K562 (cell line): ENCODE results near the gene CALHM4. TPM values are rescaled to one million over a fixed set of nuclear protein-coding genes. Genes with fewer than 3 reads are reported as not detected.

ENCODE experiments used
- ATAC-seq: fragments of 200-7000 bp; cut with Tn5 transposase; 3 replicates; pipeline ENCODE4 v1.9.1; 2020; ENCODE audit warnings: moderate library complexity
- BruUV-seq: library from RNA; stranded (reverse); fragments of 400-500 nt; replicated peaks from 2 replicates; lab custom pipeline; 2021; lab: Mats Ljungman, UMichigan
- CTCF ChIA-PET: fragments of 300-600 bp; formaldehyde crosslinking; extraction: SDS; loops from one replicate; lab custom pipeline; 2021; ENCODE audit warnings: low intra/inter-chr PET ratio; lab: Yijun Ruan, JAX
- POLR2A ChIA-PET: fragments of 300-600, 350-650 bp; sonication (Branson Sonifier 250); formaldehyde crosslinking; extraction: SDS; loops from one replicate; lab custom pipeline; 2021; ENCODE audit warnings: antibody characterized with exemption, inconsistent platforms; lab: Yijun Ruan, JAX
- DNase-seq, 4 experiments: peaks; one replicate each; pipeline versions ENCODE4 v3.0.0 to v3.0.0-alpha.2; 2011 to 2018; ENCODE audit warnings: low spot score in 3 of 4, mixed read lengths in 3 of 4; ENCODE audit errors: extremely low read depth in 1 of 4
- FAIRE-seq: peaks from 2 replicates; lab custom pipeline; 2011; peaks lifted over from hg19 to GRCh38; lab: Jason Lieb, UNC
- H2AFZ ChIP-seq: 2 replicates; pipeline ENCODE4 v1.6.0; 2011; ENCODE audit warnings: low read depth, low read length, control low read depth, inconsistent platforms
- H3K27ac ChIP-seq: fragments of 200-600 bp; 3 replicates; pipeline ENCODE4 v1.8.0; 2011; ENCODE audit warnings: low read depth, mild to moderate bottlenecking, control low read depth, inconsistent platforms, low read length, moderate library complexity, mixed read lengths; ENCODE audit errors: extremely low read depth
- H3K27me3 ChIP-seq, 2 experiments: fragments of 300-600 bp in 1 of 2; 2 replicates in 1 of 2; 3 replicates in 1 of 2; pipeline versions ENCODE4 v1.6.0 to v1.8.0; 2011; ENCODE audit warnings: inconsistent platforms in 2 of 2, low read length in 2 of 2, mild to moderate bottlenecking in 1 of 2, mixed read lengths in 1 of 2, moderate library complexity in 1 of 2; ENCODE audit not compliant: control insufficient read depth in 2 of 2, insufficient read depth in 2 of 2
- H3K36me3 ChIP-seq: fragments of 300-600 bp; 3 replicates; pipeline ENCODE4 v1.8.0; 2011; ENCODE audit warnings: mild to moderate bottlenecking, low read length, inconsistent platforms; ENCODE audit not compliant: control insufficient read depth, insufficient read depth
- H3K4me1 ChIP-seq, 2 experiments: fragments of 200-600 bp in 1 of 2; replicated peaks in 1 of 2; 2 replicates in 1 of 2; 3 replicates in 1 of 2; pipeline versions ENCODE4 v1.5.1 to v1.8.0; 2011; ENCODE audit warnings: inconsistent platforms in 2 of 2, low read length in 2 of 2, mild to moderate bottlenecking in 1 of 2, mixed read lengths in 1 of 2, moderate library complexity in 1 of 2; ENCODE audit not compliant: control insufficient read depth in 2 of 2, insufficient read depth in 2 of 2
- H3K4me2 ChIP-seq: 2 replicates; pipeline ENCODE4 v1.6.1; 2011; ENCODE audit warnings: low read length, control low read depth, inconsistent platforms, mixed read lengths; ENCODE audit not compliant: insufficient read depth
- H3K4me3 ChIP-seq: fragments of 200-600 bp; sonication (generic), shearing (Covaris generic); 2 replicates; pipeline ENCODE4 v1.5.1; 2016; ENCODE audit warnings: control low read depth, inconsistent platforms
- H3K79me2 ChIP-seq: fragments of 200-600 bp; 3 replicates; pipeline ENCODE4 v1.8.0; 2011; ENCODE audit warnings: low read length, inconsistent platforms; ENCODE audit not compliant: control insufficient read depth, insufficient read depth
- H3K9ac ChIP-seq, 2 experiments: 2 replicates each; pipeline versions ENCODE4 v1.6.0 to v1.6.1; 2011; ENCODE audit warnings: low read depth in 2 of 2, low read length in 2 of 2, control low read depth in 1 of 2, inconsistent platforms in 1 of 2, mild to moderate bottlenecking in 1 of 2, mixed read lengths in 1 of 2; ENCODE audit not compliant: insufficient read depth in 1 of 2
- H3K9me1 ChIP-seq: one replicate; pipeline ENCODE4 v1.6.0; 2011; ENCODE audit warnings: inconsistent platforms, mild to moderate bottlenecking, low read length, moderate library complexity; ENCODE audit not compliant: control insufficient read depth, insufficient read depth
- H3K9me3 ChIP-seq: replicated peaks from 2 replicates; pipeline ENCODE4 v1.5.1; 2011; ENCODE audit warnings: low read depth, low read length, inconsistent platforms; ENCODE audit not compliant: control insufficient read depth, insufficient read depth
- H4K20me1 ChIP-seq: replicated peaks from 2 replicates; pipeline ENCODE4 v1.6.1; 2011; ENCODE audit warnings: low read length, inconsistent platforms, mixed read lengths; ENCODE audit not compliant: control insufficient read depth, insufficient read depth
- CBFA2T3 ChIP-seq: fragments of 450-650 bp; IDR thresholded peaks from 2 replicates; pipeline ENCODE4 v1.6.1; 2017
- CTBP1 ChIP-seq: fragments of 450-650 bp; IDR thresholded peaks from 2 replicates; pipeline ENCODE4 v1.6.1; 2016; ENCODE audit warnings: borderline replicate concordance
- MEIS2 ChIP-seq: fragments of 450-650 bp; IDR thresholded peaks from 2 replicates; pipeline ENCODE4 v1.6.1; 2014; ENCODE audit warnings: mild to moderate bottlenecking; ENCODE audit not compliant: partially characterized antibody
- NFIC ChIP-seq: fragments of 450-650 bp; IDR thresholded peaks from 2 replicates; pipeline ENCODE4 v1.6.1; 2017; ENCODE audit warnings: mild to moderate bottlenecking, inconsistent platforms
- PHF8 ChIP-seq: fragments of 200-600 bp; sonication (generic); IDR thresholded peaks from 2 replicates; pipeline ENCODE4 v1.6.1; 2012; ENCODE audit warnings: mixed run types, mild to moderate bottlenecking, inconsistent platforms, low read length, moderate library complexity, borderline replicate concordance
- TAF15 ChIP-seq: fragments of 200-400 bp; formaldehyde crosslinking; IDR thresholded peaks from 2 replicates; pipeline ENCODE4 v1.6.1; 2017; ENCODE audit warnings: mild to moderate bottlenecking, low read depth, low read length, moderate library complexity
- TEAD1 ChIP-seq, 2 experiments: fragments of 450-650 bp in 1 of 2; sonication (generic) in 1 of 2; formaldehyde crosslinking; IDR thresholded peaks; 2 replicates each; pipeline versions ENCODE4 v1.4.0 to v1.8.0; 2020 to 2022; ENCODE audit warnings: mild to moderate bottlenecking in 2 of 2, missing genetic modification reagents in 1 of 2
- TEAD4 ChIP-seq, 2 experiments: sonication (generic) in 1 of 2; formaldehyde crosslinking in 1 of 2; IDR thresholded peaks; 2 replicates each; pipeline versions ENCODE4 v1.6.1 to v1.8.0; 2012 to 2022; ENCODE audit warnings: borderline replicate concordance in 1 of 2, inconsistent platforms in 1 of 2, low read length in 1 of 2, mild to moderate bottlenecking in 1 of 2, missing genetic modification reagents in 1 of 2
- ZNF274 ChIP-seq: IDR thresholded peaks from 2 replicates; pipeline ENCODE4 v1.6.1; 2011; ENCODE audit warnings: low read depth, mild to moderate bottlenecking, low read length, moderate library complexity, borderline replicate concordance
- WGBS: fragments of 100-300 bp; shearing (Covaris generic); methylation state at CpG from one replicate; pipeline ENCODE4 v1.1.6; 2016; ENCODE audit warnings: low coverage, mixed read lengths; ENCODE audit not compliant: insufficient coverage; ENCODE audit errors: missing lambda C conversion rate; 5-methylcytosine and 5-hydroxymethylcytosine counted together
- in situ Hi-C: fragments of 300-500 bp; cut with MboI; formaldehyde crosslinking; loops from 4 replicates; pipeline ENCODE4 v1.15.0; 2018; ENCODE audit warnings: inconsistent platforms, mixed read lengths
- intact Hi-C: fragments of 100-400 bp; cut with micrococcal nuclease; formaldehyde crosslinking; loops from 2 replicates; pipeline ENCODE4 v1.14.2; 2022
- polyA plus RNA-seq, 8 experiments: library from polyadenylated mRNA; depleted of rRNA in 4 of 8; stranded (reverse) in 5 of 8; unstranded in 3 of 8; fragments of >200 nt; fragmentation: Nextera tagmentation in 2 of 8; fragmentation: Illumina TruSeq in 1 of 8; extraction: Ambion mirVana in 2 of 8; extraction: Trizol in 1 of 8; gene quantifications; 2 replicates each; pipeline versions ENCODE4 v1.2.1 to v1.2.3, GENCODE V29; 2011 to 2014; ENCODE audit warnings: inconsistent platforms in 1 of 8, missing spikeins in 1 of 8
- total RNA-seq, 7 experiments: library from RNA; depleted of rRNA in 6 of 7; stranded (reverse); fragments of >200 nt in 6 of 7; fragmentation: Illumina TruSeq in 2 of 7; extraction: Trizol in 2 of 7; gene quantifications; 2 replicates each; pipeline versions ENCODE4 v1.2.1 to v1.2.3, GENCODE V29; 2011 to 2021; ENCODE audit warnings: low replicate concordance in 1 of 7
- TF ChIP-seq, protein P1 (sequence below), 2 experiments: IDR thresholded peaks in 1 of 2; conservative IDR thresholded peaks in 1 of 2; 2 replicates each; pipeline ENCODE4 v1.6.1; 2016; ENCODE audit warnings: low read depth in 2 of 2, mild to moderate bottlenecking in 1 of 2, missing compliant biosample characterization in 1 of 2, missing genetic modification characterization in 1 of 2, moderate library complexity in 1 of 2

Gene CALHM4
- total and polyA plus RNA-seq, 9 of the 15 experiments (the other 6 are each of a cell fraction or from before 2014, with no cell fraction given), result not detected

DNA sequence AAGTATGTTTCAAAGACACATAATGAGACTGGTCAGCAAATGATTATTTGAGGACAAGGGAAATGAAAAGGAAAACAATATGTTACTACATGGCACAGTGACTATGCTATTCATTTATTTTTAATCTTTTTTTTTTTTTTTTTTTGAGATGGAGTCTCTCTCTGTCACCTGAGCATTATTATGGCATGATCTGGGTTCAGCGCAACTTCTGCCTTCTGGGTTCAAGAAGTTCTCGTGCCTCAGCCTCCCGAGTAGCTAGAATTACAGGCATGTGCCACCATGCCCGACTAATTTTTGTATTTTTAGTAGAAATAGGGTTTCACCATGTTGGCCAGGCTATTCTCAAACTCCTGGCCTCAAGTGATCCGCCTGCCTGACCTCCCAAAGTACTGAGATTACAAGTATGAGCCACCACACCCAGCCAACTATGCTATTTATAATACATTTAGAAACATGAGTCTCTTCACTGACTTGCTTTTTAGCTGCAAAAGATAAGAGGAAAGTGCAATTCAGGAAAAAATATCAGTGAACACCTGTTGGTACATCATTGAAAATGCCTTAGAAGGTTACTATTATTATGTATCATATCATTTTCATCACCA is 3.4 kb downstream of the CALHM4 start:
- Histone ChIP-seq H3K4me2 (no peak overlapping the region), H3K27ac (no peak overlapping the region), H2AFZ (no peak overlapping the region), H3K9me1 (no peaks in the 10 kb centered on the region), H3K36me3 (no peaks in the 10 kb centered on the region), H3K4me3 (no peak overlapping the region), H4K20me1 (no peaks in the 10 kb centered on the region), H3K27me3 (no peaks in the 10 kb centered on the region; a peak in 1 of 5 replicates), H3K9me3 (no peaks in the 10 kb centered on the region), H3K79me2 (no peaks in the 10 kb centered on the region), H3K9ac (no peak overlapping the region), H3K4me1 (peaks cover 5% of the 10 kb centered on the region in 2 experiments; a peak in 3 of 5 replicates)
- no peak for FAIRE-seq
- intact Hi-C loops, result no loop called here
- TF ChIP-seq CBFA2T3 (0 out of 2 replicates have a peak, but pooled peaks have one; percentile 22), TAF15 (no peak)
- ChIA-PET POLR2A (no interaction called here), CTCF (interaction anchor here (1.2 kb wide), 1 partner anchor 24 kb away, joined by 3 read pairs; no protein-coding TSS in a partner anchor)
- no peak for ATAC-seq
- in situ Hi-C loops, result loop anchor here (10.0 kb wide), 1 partner anchor 272 kb away; no protein-coding TSS in a partner anchor
- BruUV-seq, result no TSS peak
- 33% methylated on average over 5 of the region's 5 CpGs for WGBS
- DNase-seq, result no peak

DNA sequence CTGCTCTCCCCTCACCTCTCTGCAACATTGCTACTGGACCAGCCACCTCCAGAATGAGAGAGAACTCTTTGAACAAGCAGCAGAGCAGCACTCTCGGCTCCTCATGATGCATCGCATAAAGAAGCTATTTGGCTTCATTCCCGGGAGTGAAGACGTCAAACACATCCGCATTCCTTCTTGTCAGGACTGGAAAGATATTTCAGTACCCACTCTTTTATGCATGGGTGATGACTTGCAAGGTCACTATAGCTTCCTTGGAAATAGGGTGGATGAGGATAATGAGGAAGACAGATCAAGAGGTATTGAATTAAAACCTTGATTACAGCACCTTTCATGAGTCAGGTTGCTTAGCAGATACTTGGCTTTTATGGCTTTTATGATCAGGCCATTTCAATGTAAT is 4.3 kb downstream of the CALHM4 start:
- BruUV-seq, result no TSS peak
- no peaks in the 10 kb centered on the region for H3K79me2 ChIP-seq
- 4% methylated on average over 5 of the region's 5 CpGs for WGBS
- in situ Hi-C loops, result loop anchor here (10.0 kb wide), 1 partner anchor 273 kb away; no protein-coding TSS in a partner anchor
- H3K27ac ChIP-seq, result no peak overlapping the region
- ATAC-seq (no peak), DNase-seq (peak in 1 of 4 experiments; percentile 53), FAIRE-seq (no peak)
- no peaks in the 10 kb centered on the region; a peak in 1 of 5 replicates for H3K27me3 ChIP-seq
- TF ChIP-seq ZNF274 (no peak), CTBP1 (peak; percentile 73), NFIC (peak; percentile 71), MEIS2 (peak; percentile 29), TEAD1 (CRISPR knock-in tag; IDR thresholded peaks at IDR 0.05) (peak in 1 of 2 experiments; percentile 36; a peak in 1 of 4 replicates), TEAD4 (IDR thresholded peaks at IDR 0.05; ENCODE audit: low read length) (peak; percentile 38; the same call in 1 of the 2 replicates), TEAD4 (CRISPR knock-in tag; IDR thresholded peaks at IDR 0.05; ENCODE audit: borderline replicate concordance) (no peak), PHF8 (no peak)
- TF ChIP-seq, protein P1, sequence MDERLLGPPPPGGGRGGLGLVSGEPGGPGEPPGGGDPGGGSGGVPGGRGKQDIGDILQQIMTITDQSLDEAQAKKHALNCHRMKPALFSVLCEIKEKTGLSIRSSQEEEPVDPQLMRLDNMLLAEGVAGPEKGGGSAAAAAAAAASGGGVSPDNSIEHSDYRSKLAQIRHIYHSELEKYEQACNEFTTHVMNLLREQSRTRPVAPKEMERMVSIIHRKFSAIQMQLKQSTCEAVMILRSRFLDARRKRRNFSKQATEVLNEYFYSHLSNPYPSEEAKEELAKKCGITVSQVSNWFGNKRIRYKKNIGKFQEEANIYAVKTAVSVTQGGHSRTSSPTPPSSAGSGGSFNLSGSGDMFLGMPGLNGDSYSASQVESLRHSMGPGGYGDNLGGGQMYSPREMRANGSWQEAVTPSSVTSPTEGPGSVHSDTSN (CRISPR knock-in tag; IDR thresholded peaks at IDR 0.05; ENCODE audit: low read depth), result no peak
- TF ChIP-seq, protein P1 (tag; conservative IDR thresholded peaks at IDR 0.05; ENCODE audit: low read depth), result 0 out of 2 replicates have a peak, but pooled peaks have one; percentile 20
- H3K9me1 ChIP-seq, result no peaks in the 10 kb centered on the region
- H3K4me1 ChIP-seq, result peaks cover 8 to 15% of the 10 kb centered on the region in 2 experiments; a peak in 4 of 5 replicates
- POLR2A ChIA-PET, result interaction anchor here (1.0 kb wide), 1 partner anchor 15 kb away, joined by 3 read pairs; no protein-coding TSS in a partner anchor
- intact Hi-C loops, result no loop called here
- H3K9me3 ChIP-seq, result no peaks in the 10 kb centered on the region
- CTCF ChIA-PET, result interaction anchor here (1.2 kb wide), 1 partner anchor 25 kb away, joined by 3 read pairs; no protein-coding TSS in a partner anchor
- no peaks in the 10 kb centered on the region for H4K20me1 ChIP-seq
- H3K9ac ChIP-seq, result no peak overlapping the region
- no peak overlapping the region for H3K4me3 ChIP-seq
- no peaks in the 10 kb centered on the region for H3K36me3 ChIP-seq
- 0 out of 2 replicates have a peak overlapping the region, but pooled peaks have one; percentile 13 for H2AFZ ChIP-seq
- H3K4me2 ChIP-seq, result no peak overlapping the region
